ENCODE measurements around the gene PLCL1. TPM values are rescaled to one million over a fixed set of nuclear protein-coding genes. Genes with fewer than 3 reads are reported as not detected.
A peak's percentile ranks its signal among the peaks of the same experiment; 100 is the strongest.

PLCL1 gene
- total and polyA plus RNA-seq, 5 experiments from 2014 or later: 3.0 to 8.8 (median 4.8) TPM

- Mint-ChIP-seq H3K36me3 (peaks cover 0 to 12% (median 0%) of the 10 kb centered on the region in 3 donors), H3K27me3 (peaks cover 0 to 7% (median 0%) of the 10 kb centered on the region in 5 donors), H3K9me3 (no peaks in the 10 kb centered on the region), H3K27ac (peak overlapping the region in 1 of 10 donors; percentile 60), H3K4me1 (peaks cover 4 to 19% (median 16%) of the 10 kb centered on the region in 4 donors), H3K4me3 (no peak overlapping the region)
- ATAC-seq (no peak), DNase-seq (no peak)
- POLR2A ChIA-PET: no interaction called here
Measured at GRCh38 chr2:197897960-197898678, 93.7 kb downstream of the PLCL1 start.

GRCh38 chr2:197904446-197904845 is 100.1 kb downstream of the PLCL1 start:
- H3K27me3 Mint-ChIP-seq: peaks cover 3 to 17% (median 5%) of the 10 kb centered on the region in 5 donors
- H3K27ac Mint-ChIP-seq: peak overlapping the region in 2 of 10 donors; percentile 52 to 61
- peak overlapping the region in 4 of 10 donors; percentile 3 to 29 (median 18) for H3K4me3 Mint-ChIP-seq
- POLR2A ChIA-PET: no interaction called here
- H3K9me3 Mint-ChIP-seq: no peaks in the 10 kb centered on the region
- H3K36me3 Mint-ChIP-seq: peaks cover 0 to 6% (median 2%) of the 10 kb centered on the region in 3 donors
- DNase-seq: peak in 6 of 10 donors; percentile 1 to 52 (median 14)
- peak; percentile 52 to 75 for ATAC-seq
- peaks cover 10 to 18% (median 17%) of the 10 kb centered on the region in 4 donors for H3K4me1 Mint-ChIP-seq

GRCh38 chr2:197908156-197908555 is 103.8 kb downstream of the PLCL1 start:
- Mint-ChIP-seq H3K9me3 (no peaks in the 10 kb centered on the region), H3K36me3 (peaks cover 0 to 11% (median 10%) of the 10 kb centered on the region in 3 donors), H3K27ac (no peak overlapping the region), H3K4me3 (no peak overlapping the region), H3K27me3 (peaks cover 3 to 14% (median 8%) of the 10 kb centered on the region in 5 donors), H3K4me1 (peaks cover 7 to 20% (median 18%) of the 10 kb centered on the region in 4 donors)
- POLR2A ChIA-PET: no interaction called here
- no peak for ATAC-seq
- no peak for DNase-seq

GRCh38 chr2:197908990-197909776 is 104.8 kb downstream of the PLCL1 start:
- Mint-ChIP-seq H3K27me3 (peaks cover 3 to 14% (median 8%) of the 10 kb centered on the region in 5 donors), H3K9me3 (no peaks in the 10 kb centered on the region), H3K27ac (no peak overlapping the region), H3K36me3 (peaks cover 0 to 11% (median 10%) of the 10 kb centered on the region in 3 donors), H3K4me3 (no peak overlapping the region), H3K4me1 (peaks cover 6 to 18% (median 14%) of the 10 kb centered on the region in 4 donors)
- ATAC-seq (no peak), DNase-seq (no peak)
- POLR2A ChIA-PET: no interaction called here

GRCh38 chr2:197911667-197912066 is 107.3 kb downstream of the PLCL1 start:
- H3K4me3 Mint-ChIP-seq: no peak overlapping the region
- POLR2A ChIA-PET: no interaction called here
- H3K36me3 Mint-ChIP-seq: peaks cover 0 to 11% (median 10%) of the 10 kb centered on the region in 3 donors
- H3K27me3 Mint-ChIP-seq: peaks cover 1 to 6% (median 5%) of the 10 kb centered on the region in 5 donors
- DNase-seq (no peak), ATAC-seq (no peak)
- H3K27ac Mint-ChIP-seq: no peak overlapping the region
- no peaks in the 10 kb centered on the region for H3K9me3 Mint-ChIP-seq
- peaks cover 7 to 21% (median 10%) of the 10 kb centered on the region in 4 donors for H3K4me1 Mint-ChIP-seq

GRCh38 chr2:197913084-197913483 is 108.7 kb downstream of the PLCL1 start:
- Mint-ChIP-seq H3K27me3 (peaks cover 0 to 3% (median 2%) of the 10 kb centered on the region in 5 donors), H3K27ac (no peak overlapping the region), H3K4me1 (peaks cover 6 to 18% (median 8%) of the 10 kb centered on the region in 4 donors), H3K36me3 (peaks cover 0 to 16% (median 11%) of the 10 kb centered on the region in 3 donors), H3K4me3 (no peak overlapping the region), H3K9me3 (peaks cover 0 to under 1% (median 0%) of the 10 kb centered on the region in 9 donors)
- ATAC-seq (no peak), DNase-seq (no peak)
- POLR2A ChIA-PET: no interaction called here

- Mint-ChIP-seq H3K27me3 (peaks cover 0 to 2% (median 0%) of the 10 kb centered on the region in 5 donors), H3K36me3 (peaks cover 0 to 16% (median 3%) of the 10 kb centered on the region in 3 donors), H3K9me3 (peaks cover 0 to 8% (median 0%) of the 10 kb centered on the region in 9 donors), H3K27ac (peak overlapping the region in 1 of 10 donors; percentile 16), H3K4me3 (no peak overlapping the region), H3K4me1 (peaks cover 4 to 19% (median 11%) of the 10 kb centered on the region in 4 donors)
- DNase-seq (no peak), ATAC-seq (no peak)
- POLR2A ChIA-PET: no interaction called here
Measured at GRCh38 chr2:197914778-197915177, 110.4 kb downstream of the PLCL1 start.

- H3K4me3 Mint-ChIP-seq: no peak overlapping the region
- H3K4me1 Mint-ChIP-seq: peaks cover 4 to 21% (median 11%) of the 10 kb centered on the region in 4 donors
- DNase-seq (no peak), ATAC-seq (no peak)
- POLR2A ChIA-PET: no interaction called here
- H3K9me3 Mint-ChIP-seq: peaks cover 0 to 8% (median 0%) of the 10 kb centered on the region in 9 donors
- no peaks in the 10 kb centered on the region for H3K27me3 Mint-ChIP-seq
- peaks cover 0 to 12% (median 2%) of the 10 kb centered on the region in 3 donors for H3K36me3 Mint-ChIP-seq
- H3K27ac Mint-ChIP-seq: peak overlapping the region in 1 of 10 donors; percentile 3
Measured at GRCh38 chr2:197915548-197916265, 111.3 kb downstream of the PLCL1 start.

GRCh38 chr2:197919487-197919886 is 115.1 kb downstream of the PLCL1 start:
- DNase-seq: no peak
- peaks cover 0 to 8% (median 2%) of the 10 kb centered on the region in 9 donors for H3K9me3 Mint-ChIP-seq
- peaks cover 0 to 6% (median 0%) of the 10 kb centered on the region in 3 donors for H3K36me3 Mint-ChIP-seq
- H3K27ac Mint-ChIP-seq: no peak overlapping the region
- H3K4me1 Mint-ChIP-seq: peaks cover 4 to 21% (median 11%) of the 10 kb centered on the region in 4 donors
- H3K4me3 Mint-ChIP-seq: no peak overlapping the region
- ATAC-seq: no peak
- no peaks in the 10 kb centered on the region for H3K27me3 Mint-ChIP-seq
- POLR2A ChIA-PET: interaction anchor here (0.7 kb wide), 1 partner anchor 147 kb away, joined by 5 read pairs; no protein-coding TSS in a partner anchor

- DNase-seq (no peak), ATAC-seq (no peak)
- no peak overlapping the region for H3K27ac Mint-ChIP-seq
- H3K27me3 Mint-ChIP-seq: no peaks in the 10 kb centered on the region
- H3K9me3 Mint-ChIP-seq: peaks cover 0 to 8% (median 2%) of the 10 kb centered on the region in 9 donors
- peaks cover 2 to 16% (median 8%) of the 10 kb centered on the region in 4 donors for H3K4me1 Mint-ChIP-seq
- POLR2A ChIA-PET: no interaction called here
- peaks cover 0 to 6% (median 0%) of the 10 kb centered on the region in 3 donors for H3K36me3 Mint-ChIP-seq
- H3K4me3 Mint-ChIP-seq: no peak overlapping the region
Measured at GRCh38 chr2:197920088-197920487, 115.7 kb downstream of the PLCL1 start.

GRCh38 chr2:197920592-197921201 is 116.3 kb downstream of the PLCL1 start:
- Mint-ChIP-seq H3K27me3 (no peaks in the 10 kb centered on the region), H3K27ac (no peak overlapping the region), H3K4me3 (no peak overlapping the region), H3K36me3 (peaks cover 0 to 6% (median under 1%) of the 10 kb centered on the region in 3 donors), H3K9me3 (peaks cover 0 to 8% (median 2%) of the 10 kb centered on the region in 9 donors), H3K4me1 (peaks cover 0 to 10% (median 6%) of the 10 kb centered on the region in 4 donors)
- DNase-seq: no peak
- POLR2A ChIA-PET: no interaction called here
- ATAC-seq: no peak

- Mint-ChIP-seq H3K36me3 (peaks cover 0 to 2% (median 0%) of the 10 kb centered on the region in 3 donors), H3K4me3 (no peak overlapping the region), H3K9me3 (peaks cover 0 to 5% (median 3%) of the 10 kb centered on the region in 9 donors), H3K27me3 (no peaks in the 10 kb centered on the region), H3K4me1 (peaks cover 0 to 15% (median 6%) of the 10 kb centered on the region in 4 donors), H3K27ac (no peak overlapping the region)
- ATAC-seq (no peak), DNase-seq (no peak)
- POLR2A ChIA-PET: no interaction called here
Measured at GRCh38 chr2:197924483-197924882, 120.1 kb downstream of the PLCL1 start.

Measured in naive thymus-derived CD8-positive, alpha-beta T cell (primary cell).